NCI-H187 treated with DMSO at 0.1 percent for 48 hours (cell line): ENCODE results near the gene CARD10.

ENCODE experiments used
- DNase-seq: peaks from one replicate; lab custom pipeline; 2025; lab: John Stamatoyannopoulos, UW

The CARD10 gene

DNA sequence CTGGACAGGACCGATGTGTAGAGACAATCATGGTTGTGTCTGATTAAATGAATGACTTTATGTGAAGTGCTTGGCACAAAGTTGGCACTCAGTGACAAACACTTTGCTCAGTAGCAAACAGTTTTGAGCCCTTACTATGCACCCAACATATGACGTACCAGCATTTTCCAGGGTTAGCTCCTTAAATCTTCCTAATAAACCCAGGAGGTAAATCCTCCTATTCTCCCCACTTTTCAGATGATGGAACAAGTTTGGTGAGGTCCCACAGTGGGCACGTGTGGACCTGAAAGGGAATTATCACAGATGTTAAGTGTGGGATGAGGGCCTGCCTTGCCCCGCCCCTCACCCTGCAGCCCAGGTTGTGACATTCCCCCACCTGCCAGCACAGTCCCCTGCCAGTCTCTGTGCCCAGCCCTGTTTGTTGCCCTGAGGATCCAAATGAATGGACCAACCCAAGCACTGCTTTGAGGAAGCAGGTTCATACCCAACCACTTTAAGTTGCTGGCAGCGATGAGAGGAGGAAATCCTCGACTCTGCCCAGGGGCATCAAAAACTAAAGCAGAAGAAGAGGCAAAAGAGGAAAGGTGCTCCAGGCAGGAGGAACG is 6.6 kb upstream of the CARD10 start:
- DNase-seq, result no peak

DNA sequence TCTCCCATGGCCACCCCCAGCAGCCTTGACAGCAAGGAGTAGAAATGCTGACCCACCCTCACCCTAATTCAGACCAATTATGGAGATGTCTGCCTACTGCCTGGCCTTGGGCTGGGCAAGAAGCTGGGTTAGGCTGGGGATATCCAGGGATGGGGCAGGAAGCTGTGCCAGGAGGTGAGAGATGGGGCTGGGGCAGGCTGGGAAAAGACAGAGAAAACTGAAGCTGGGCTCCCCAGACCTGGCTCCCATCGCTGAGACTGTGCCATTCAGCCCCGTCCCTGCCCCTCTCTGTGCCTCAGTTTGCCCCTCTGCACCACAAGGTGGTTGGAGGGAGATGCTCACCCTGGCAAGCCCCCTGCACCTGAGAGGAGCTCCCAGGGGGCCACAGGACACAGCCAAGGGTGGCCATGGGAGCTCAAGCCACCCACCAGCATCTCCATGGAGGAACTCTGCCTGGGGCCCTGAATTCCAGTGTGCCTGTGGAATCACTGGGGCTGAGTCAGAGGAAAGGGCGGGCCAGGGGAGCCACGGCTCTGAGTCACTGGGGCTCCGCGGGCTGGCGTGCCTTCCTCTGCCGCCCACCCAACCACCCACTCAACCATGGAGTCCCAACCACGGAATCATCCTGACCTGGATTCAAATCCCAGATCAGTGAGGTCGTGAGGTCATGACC is 6.0 kb upstream of the CARD10 start:
- DNase-seq, result no peak

DNA sequence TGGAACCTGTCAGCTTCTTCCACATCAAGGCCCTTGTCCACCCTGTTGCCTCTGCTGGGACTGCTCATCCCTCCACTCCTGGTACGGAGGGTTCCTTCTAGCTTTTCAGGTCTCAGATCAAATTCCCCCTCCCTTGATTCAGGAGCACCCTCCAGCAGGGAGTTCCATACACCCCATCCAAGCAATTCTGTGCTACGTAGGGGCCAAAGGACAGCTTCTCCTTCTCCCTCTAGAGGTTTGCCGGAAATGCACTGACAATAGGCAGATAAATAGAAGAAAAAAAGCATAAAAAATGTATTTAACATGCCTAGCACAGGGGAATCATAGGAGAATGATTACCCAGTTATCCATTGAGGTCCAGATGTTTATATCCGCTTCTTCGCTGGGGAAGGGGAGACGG is 3.3 kb upstream of the CARD10 start:
- DNase-seq, result no peak

DNA sequence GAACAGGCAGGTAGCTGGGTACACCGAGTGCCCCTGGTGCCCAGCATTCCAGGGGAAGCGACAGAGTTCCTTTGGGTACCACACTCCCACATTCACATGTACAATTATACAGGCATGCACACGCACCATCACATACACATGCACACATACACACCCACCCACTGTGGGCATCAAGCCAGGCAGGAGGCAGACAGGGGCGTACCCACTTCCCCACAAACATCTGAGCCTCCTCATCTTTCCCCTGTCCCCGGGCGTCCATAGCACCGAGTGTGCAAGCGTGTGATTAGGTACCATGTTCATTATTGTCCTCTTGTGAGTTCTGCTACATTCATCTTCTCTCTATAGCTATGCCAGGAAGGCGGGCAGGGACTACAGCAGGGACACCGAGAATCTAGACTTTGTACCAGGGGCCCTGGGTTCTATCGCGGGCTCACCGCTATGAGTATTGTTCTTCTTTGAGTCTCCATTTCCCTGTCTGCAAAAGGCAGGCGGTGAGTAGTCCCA is 2.1 kb upstream of the CARD10 start:
- no peak for DNase-seq

DNA sequence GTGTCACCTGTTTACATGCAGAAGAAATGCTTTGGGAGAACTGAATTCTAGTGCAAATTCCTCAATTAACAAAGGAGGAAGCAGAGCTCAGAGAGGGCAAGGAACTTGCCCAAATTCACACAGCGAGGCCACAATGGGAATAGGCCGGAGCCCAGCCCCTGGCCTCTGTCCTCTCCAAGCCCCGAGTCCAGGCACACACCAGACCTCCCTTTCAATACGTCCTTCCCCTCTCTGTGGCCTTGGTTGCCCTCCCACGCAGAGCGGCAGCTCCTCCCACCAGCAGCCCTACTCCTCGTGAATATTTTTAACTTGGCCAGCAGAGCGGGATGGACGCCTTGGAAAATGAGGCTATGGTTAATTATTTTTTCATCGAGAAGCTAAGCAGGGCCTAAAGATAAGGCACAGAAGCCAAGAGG is 1.6 kb upstream of the CARD10 start:
- no peak for DNase-seq

DNA sequence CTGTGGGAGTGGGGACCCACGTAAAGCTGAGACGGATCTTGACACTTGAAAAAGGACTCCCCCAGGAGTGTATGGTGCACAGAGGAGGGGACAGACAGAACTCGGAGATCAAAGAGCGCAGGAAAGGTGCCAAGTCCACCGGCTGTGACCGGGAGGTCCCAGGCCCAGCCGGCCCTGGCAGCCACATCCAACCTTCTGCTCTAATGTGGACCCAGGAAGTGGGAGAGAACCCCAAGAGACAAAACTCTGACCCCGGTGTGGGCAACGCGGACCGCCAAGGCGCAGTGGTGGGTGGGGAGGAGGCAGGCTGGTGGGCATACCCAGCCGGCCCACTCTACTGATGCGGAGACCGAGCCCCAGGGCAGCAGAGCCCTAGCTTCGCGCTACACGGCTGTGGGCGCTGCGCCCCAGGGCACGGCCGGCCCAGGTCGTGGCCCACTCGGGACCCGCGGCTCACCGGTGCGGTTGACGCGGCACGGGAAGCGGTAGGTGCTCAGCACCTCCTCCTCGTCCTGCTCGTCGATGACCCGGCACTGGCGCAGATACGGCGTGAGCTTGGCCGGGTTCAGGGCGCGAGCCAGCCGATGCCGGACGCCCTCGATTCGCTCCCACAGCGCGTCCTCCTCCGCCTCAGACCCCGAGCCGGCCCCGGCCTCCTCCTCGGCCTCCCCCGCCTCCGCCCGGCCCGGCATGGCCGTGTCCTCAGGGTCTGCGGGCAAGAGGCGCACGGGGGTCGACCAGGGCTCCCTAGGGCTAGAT is 527 bp downstream of the CARD10 start:
- DNase-seq, result no peak

DNA sequence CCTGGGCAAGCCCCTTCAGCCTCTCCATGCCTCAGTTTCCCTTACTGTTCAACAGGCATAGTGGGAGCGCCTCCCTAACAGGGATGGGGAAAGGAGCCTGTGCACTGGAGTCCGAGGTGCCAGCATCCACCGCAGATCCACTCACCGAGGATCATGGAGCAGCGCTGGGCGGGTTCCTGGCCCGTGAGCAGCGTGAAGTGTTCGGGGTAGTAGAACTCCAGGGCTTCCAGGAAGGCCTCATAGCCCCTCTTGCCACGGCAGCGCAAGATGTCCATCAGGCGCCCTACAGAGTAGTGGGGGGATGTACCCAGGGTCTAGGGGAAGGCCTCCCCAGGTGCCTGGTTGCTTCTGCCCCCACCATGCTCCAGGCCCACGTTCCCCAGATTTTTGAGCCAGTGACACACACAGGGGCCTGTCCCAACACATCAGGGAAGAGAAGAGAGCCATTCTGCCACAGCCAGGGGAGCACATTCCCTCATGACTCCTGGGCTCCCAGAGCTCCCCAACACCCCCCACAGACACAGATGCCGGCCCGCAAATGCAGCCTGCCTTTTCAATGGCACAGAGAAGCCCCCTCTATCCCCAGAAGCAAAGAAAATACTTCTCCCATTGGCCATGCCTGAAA is 1.3 kb downstream of the CARD10 start:
- DNase-seq, result no peak

DNA sequence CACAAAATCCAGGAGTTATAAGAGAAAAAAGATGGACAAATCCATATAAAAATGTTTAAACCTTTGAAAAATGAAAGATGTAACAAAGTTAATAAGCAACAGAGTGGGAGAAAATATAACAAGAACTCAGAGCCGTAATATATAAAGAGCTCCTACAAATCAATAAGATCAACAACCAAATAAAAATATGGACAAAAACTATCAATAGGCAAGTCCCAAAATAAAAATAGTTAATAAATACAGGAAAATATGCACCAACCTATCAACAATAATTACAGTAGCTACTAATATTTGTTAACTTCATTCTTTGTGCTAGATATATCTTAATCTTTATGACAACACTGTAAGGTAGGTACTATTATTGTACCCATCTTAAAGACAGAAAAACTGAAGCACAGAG is 2.8 kb downstream of the CARD10 start:
- DNase-seq, result no peak

DNA sequence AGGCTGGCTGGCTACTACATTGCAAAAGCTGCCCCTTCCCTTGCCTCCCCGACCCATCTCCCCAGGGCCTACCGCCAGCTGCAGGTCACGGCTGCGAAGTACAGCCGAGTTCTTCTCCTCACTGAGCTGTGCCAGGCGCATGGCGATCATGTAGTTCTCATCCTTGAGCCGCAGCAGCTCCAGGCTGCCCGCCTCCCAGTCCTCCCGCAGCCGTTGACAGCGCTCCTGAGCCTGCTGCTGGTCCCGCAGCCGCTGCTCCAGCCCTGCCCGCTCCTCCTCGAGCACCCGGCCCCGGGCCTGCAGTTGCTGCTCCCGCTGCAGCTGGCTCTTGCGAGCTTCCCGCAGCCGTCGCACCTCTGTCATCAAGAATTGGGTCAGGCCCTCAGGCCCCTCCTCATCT is 3.3 kb downstream of the CARD10 start:
- DNase-seq, result no peak

DNA sequence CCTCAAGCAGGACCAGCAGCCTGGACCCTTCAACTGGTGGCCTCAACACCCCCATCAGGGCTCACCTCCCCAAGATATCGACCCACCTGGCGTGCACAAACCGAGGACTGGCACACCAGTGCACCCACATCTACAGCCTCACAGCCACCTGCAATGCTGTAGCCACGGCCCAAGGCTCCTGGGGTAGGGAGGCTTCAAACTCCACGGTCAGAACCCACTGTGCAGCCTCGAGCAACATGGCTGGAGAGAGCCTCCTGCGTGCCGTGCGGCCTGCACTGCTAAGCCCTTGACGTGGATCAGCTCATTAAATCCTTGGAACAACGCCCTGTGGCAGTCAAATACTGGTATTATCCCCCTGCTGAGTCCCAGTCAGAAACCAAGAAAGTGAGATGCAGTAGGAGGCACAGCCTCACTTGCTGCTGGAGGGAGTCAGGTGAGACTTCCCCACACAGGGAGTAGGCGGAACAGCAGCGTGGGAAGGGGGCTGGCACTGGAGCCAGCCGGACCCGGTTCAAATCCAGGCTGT is 4.6 kb downstream of the CARD10 start:
- no peak for DNase-seq

DNA sequence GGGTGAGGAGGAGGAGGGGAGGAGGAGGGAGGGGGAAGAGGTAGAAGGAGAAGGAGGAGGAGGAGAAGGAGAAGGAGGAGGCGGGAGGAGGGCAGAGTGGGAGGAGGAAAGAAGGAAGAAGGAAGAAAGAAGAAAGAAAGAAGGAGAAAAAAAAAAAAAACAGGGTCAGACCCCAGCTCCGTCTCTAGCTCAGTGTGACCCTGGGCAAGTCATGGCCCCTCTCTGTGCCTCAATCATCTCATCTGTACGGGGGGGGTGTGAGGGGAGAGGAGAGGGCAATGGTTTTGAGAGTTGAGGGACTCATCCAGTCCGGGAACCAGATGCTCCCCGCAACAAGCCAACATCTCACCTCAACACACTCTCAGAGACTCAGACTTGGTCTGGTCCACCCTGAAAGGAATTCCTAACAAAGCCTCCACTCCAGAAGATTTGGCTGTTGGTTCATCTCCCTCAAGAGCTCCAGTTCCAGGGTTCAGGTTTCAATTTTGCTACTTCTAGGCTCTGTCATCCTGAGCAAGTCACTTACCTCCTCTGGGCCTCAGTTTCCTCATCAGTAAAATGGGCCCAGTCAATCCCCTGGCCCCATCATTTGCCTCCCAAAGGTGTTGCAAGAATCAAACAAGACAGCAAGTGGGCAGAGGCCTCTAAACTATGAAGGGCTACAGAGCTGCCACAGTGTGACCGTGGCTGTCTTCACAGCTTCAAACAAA is 7.7 kb downstream of the CARD10 start:
- no peak for DNase-seq

DNA sequence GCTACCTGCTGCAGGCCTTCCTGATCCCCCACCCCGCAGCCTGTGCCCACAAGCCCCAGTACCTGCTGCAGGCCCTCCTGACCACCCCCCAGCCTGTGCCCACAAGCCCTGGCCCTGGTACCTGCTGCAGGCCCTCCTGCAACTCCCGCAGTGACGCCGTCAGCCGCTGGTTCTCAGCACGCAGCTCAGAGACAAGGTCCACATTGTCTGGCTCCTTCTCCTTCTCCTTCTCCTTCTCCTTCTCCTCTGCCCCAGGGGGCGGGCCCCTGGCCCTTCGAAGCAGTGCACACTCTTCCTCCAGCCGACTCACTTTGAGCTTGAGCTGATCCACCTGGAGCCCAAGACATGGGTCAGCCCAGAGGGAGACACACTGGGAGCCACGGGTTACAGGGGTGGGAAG is 9.1 kb downstream of the CARD10 start:
- no peak for DNase-seq

DNA sequence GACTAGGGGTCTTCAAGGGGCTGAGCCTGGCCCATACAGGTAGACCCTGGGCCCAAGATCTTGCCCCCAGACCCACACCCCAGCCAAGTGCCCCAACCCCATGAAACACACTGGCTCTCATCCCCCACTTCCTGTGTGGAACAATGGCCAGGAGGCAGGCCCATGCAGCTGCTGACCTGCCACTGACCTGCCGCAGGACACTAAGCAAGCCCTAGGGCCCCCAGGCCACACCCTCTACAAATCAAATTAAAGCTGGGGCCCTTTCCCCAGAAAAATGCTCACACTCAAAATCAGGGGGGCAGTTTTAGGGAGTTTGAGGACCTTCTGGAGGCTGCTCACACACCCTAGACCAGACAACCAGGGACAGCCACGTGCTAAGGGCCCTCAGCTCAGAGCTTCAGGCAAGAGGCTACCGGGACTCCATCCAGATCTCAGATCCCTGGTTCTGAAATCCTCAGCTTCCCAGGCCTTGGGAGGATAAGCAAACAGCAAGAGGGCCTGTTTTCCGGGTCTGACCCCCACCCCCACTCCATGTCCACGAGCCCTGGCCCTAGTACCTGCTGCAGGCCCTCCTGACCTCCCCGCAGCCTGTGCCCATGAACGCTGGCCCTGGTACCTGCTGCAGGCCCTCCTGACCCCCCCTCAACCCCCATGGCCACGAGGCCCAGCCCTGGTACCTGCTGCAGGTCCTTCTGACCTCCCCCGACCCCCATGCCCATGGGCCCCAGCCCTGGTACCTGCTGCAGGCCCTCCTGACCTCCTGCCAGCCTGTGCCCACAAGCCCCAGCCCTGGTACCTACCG is 10.0 kb downstream of the CARD10 start:
- DNase-seq, result no peak

DNA sequence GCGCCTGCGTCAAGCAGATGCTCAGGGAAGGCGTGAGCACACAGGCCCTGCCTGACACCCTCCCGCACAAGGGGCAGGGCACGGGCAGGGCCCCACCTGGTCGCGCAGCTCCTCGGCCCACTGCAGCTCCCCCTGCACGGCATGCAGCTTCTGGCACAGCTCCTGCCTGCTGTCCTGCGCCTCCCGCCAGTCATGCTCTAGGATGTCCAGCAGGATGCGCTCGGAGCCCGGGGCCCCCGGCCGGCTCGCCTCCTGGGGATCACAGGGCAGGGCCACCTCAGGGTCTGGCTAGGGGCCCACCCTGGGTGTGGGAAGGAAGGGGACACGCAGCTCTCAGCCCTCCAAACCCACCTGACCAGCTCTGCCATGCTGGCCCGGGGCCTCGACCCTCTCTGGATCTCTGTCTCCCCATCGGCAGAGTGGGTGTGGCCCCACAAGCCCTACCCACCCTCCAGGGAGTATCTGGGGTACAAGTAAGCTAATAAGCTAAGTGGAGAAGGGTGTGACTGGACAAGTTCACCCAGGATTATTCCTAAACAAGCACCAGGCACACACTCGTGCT is 10.7 kb downstream of the CARD10 start:
- no peak for DNase-seq

DNA sequence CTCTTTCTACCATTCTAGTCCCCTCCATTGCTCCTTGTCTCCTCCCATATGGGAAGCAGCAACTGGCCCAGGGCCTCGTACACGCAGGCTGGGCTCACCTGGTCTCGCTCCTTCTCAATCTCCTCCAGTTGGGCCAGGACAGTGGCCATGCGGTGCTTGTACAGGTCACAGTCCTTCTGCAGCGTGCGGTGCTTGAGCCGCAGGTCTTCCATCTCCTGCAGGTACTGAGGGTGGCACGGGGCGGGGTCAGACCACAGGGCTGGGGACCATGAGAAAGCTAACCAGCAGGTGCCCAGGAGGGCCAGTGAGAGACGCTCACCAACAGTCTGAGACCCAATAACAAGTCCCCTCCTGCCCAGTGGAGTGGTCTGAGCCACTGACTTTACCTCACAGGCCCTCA is 11.5 kb downstream of the CARD10 start:
- DNase-seq, result no peak

DNA sequence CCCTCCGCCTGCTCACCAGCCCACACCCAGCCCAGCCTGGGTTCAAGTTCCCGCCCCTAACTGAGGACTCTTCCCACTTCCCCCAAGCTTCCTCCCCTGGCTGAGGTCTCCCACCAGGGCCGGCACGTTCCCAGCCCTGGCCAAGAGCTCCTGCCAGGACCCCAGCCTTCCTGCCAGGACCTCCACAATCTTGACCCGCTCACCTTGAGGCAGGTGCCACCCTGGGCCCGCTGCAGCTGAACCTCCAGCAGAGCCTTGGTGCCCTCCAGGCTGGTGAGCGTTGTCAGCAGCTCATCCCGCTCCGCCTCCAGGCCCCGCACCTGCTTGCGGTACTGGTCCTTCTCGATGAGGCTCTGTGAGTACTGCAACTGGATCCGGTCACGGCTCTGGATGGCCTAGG is 13.2 kb downstream of the CARD10 start:
- no peak for DNase-seq

DNA sequence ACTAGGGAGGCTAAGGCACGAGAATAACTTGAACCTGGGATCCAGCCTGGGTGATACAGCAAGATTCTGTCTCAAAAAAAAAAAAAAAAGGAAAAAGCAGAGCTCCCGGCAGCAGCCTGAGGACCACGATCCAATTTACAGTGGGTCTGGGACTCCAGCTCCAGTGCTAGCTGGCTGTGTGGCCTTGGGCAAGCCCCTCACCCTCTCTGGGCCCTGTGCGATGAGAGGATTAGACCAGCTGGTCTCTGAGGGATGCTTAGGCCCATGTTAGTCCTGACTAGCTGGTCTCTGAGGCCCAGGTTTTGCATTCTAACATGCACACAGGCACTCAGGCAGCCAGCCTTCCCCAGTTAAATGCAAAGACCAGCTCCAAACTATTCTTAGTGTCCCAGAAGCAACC is 13.7 kb downstream of the CARD10 start:
- no peak for DNase-seq

DNA sequence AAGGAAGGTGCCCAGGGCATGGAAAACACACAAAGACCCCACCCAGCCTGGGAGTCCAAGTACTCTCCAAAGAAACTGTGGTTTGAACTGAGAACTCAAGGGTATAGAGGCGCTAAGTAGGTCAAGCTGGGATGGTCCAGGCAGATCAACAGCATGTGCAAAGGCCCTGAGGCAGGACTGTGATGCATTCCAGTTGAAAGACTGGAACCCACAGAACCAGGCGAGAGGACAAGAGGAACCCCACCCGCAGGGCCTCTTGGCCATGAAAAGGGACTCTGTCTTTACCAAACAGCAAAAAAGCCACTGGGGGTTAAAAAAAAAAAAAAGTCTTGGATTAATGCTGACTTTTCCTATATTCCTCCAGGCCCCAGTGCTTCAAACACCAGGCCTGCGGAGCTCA is 14.3 kb downstream of the CARD10 start:
- no peak for DNase-seq

DNA sequence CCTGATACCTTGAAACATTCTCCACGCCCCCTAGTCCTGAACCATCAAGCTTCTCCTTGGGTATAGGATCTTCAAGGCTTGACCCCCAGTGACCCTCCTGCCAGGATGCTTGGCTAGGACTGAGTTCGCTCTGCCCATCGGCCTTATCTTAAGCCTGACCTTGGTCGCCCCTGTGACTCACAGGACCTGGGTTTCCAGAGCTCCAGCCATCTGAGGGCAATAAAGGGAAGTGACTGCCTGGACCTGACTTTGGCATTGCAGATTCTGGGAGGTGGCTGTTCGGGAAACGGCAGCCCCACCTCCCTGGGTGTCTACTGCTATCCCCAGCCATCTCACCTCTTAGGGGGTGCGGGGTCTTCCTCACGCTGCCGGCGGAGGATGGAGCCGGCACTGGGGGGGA is 15.4 kb downstream of the CARD10 start:
- no peak for DNase-seq

DNA sequence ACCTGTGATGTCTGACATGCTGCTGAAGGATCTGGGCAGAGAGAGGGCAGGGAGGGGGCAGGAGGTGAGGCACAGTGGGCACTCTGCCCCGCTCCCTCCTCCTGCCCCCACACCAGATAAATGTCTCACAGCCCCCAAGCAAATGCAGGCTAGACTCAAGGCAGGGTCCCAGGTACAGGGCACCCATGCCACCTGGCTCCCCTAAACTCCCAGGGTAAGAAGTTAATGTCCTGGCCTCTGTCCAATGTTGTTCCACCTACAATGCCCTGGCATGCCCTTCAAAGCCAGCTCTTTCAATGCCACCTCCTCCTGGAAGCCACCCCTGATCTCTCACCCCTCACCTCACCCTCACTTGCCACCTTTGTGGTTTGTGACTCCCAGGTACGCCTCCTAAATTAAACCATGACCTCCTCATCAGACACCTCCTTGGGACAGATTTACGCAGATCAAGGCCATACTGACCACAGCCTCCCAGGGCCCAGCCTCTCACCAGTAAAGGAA is 16.0 kb downstream of the CARD10 start:
- no peak for DNase-seq
